Calu3 (cell line): Measurements from ENCODE around the gene SCNM1. TPM values are rescaled to one million over a fixed set of nuclear protein-coding genes. Genes with fewer than 3 reads are reported as not detected.

Experiments used
- BruUV-seq: library from RNA; stranded (reverse); fragments of 400-500 nt; replicated peaks from 2 replicates; lab custom pipeline; 2021; lab: Mats Ljungman, UMichigan
- CTCF ChIA-PET: fragments of 300-600 bp; sonication (Branson Sonifier 250); formaldehyde crosslinking; loops from one replicate; lab custom pipeline; 2022; ENCODE audit warnings: antibody characterized with exemption; lab: Charles Lee
- DNase-seq: peaks from one replicate; pipeline ENCODE4 v3.0.0; 2022
- H3K27ac Mint-ChIP-seq: one replicate; pipeline ENCODE4 v1.8.0; 2022; ENCODE audit warnings: mixed read lengths; ENCODE audit not compliant: unreplicated experiment
- H3K27me3 Mint-ChIP-seq: one replicate; pipeline ENCODE4 v1.8.0; 2022; ENCODE audit warnings: mixed read lengths; ENCODE audit not compliant: unreplicated experiment
- H3K36me3 Mint-ChIP-seq: one replicate; pipeline ENCODE4 v1.8.0; 2022; ENCODE audit warnings: mild to moderate bottlenecking, moderate library complexity, mixed read lengths; ENCODE audit not compliant: insufficient read depth, unreplicated experiment
- H3K4me1 Mint-ChIP-seq: one replicate; pipeline ENCODE4 v1.8.0; 2022; ENCODE audit warnings: mild to moderate bottlenecking, low read depth, mixed read lengths; ENCODE audit not compliant: unreplicated experiment
- H3K4me3 Mint-ChIP-seq: one replicate; pipeline ENCODE4 v1.8.0; 2022; ENCODE audit warnings: mild to moderate bottlenecking, low read depth, moderate library complexity, mixed read lengths; ENCODE audit not compliant: unreplicated experiment
- H3K9me3 Mint-ChIP-seq: one replicate; pipeline ENCODE4 v1.8.0; 2022; ENCODE audit warnings: low read depth, mixed read lengths; ENCODE audit not compliant: unreplicated experiment
- CTCF ChIP-seq: fragments of 200-600 bp; IDR thresholded peaks from one replicate; pipeline ENCODE4 v1.8.0; 2022; ENCODE audit warnings: antibody characterized with exemption; ENCODE audit not compliant: unreplicated experiment
- intact Hi-C: fragments of 100-400 bp; cut with micrococcal nuclease; formaldehyde crosslinking; loops from one replicate; pipeline ENCODE4 v1.10.0; 2022; ENCODE audit not compliant: unreplicated experiment
- total RNA-seq: library from RNA; stranded (reverse); gene quantifications from 2 replicates; pipeline ENCODE4 v1.2.3, GENCODE V29; 2022

Gene SCNM1
- total RNA-seq, 1 experiment from 2014 or later: 47.3 TPM

GRCh38 chr1:151210830-151211229, 44.9 kb downstream of the SCNM1 start:
- no peaks in the 10 kb centered on the region for H3K9me3 Mint-ChIP-seq
- peaks cover 70% of the 10 kb centered on the region for H3K36me3 Mint-ChIP-seq
- intact Hi-C loops: no loop called here
- no TSS peak for BruUV-seq
- no peaks in the 10 kb centered on the region for H3K4me1 Mint-ChIP-seq
- H3K27ac Mint-ChIP-seq: no peak overlapping the region
- H3K27me3 Mint-ChIP-seq: no peaks in the 10 kb centered on the region
- no peak overlapping the region for H3K4me3 Mint-ChIP-seq
- no peak for TF ChIP-seq CTCF
- CTCF ChIA-PET: no interaction called here
- DNase-seq: no peak

- Mint-ChIP-seq H3K27ac (no peak overlapping the region), H3K27me3 (no peaks in the 10 kb centered on the region), H3K9me3 (no peaks in the 10 kb centered on the region), H3K4me1 (peaks cover 9% of the 10 kb centered on the region), H3K4me3 (no peak overlapping the region), H3K36me3 (peaks cover 73% of the 10 kb centered on the region)
- DNase-seq: no peak
- intact Hi-C loops: no loop called here
- TF ChIP-seq CTCF: no peak
- no TSS peak for BruUV-seq
- CTCF ChIA-PET: interaction anchor here (0.6 to 0.7 kb wide), 2 partner anchors 31 to 480 kb away, joined by 3 to 4 read pairs; no protein-coding TSS in a partner anchor
Measured at GRCh38 chr1:151211972-151212705, 46.2 kb downstream of the SCNM1 start.

GRCh38 chr1:151213560-151213959, 47.6 kb downstream of the SCNM1 start:
- no peaks in the 10 kb centered on the region for H3K27me3 Mint-ChIP-seq
- H3K9me3 Mint-ChIP-seq: no peaks in the 10 kb centered on the region
- intact Hi-C loops: no loop called here
- H3K36me3 Mint-ChIP-seq: peaks cover 68% of the 10 kb centered on the region
- no peak overlapping the region for H3K27ac Mint-ChIP-seq
- no peak for TF ChIP-seq CTCF
- CTCF ChIA-PET: interaction anchor here (0.6 kb wide), 1 partner anchor 253 kb away, joined by 3 read pairs; no protein-coding TSS in a partner anchor
- no peak for DNase-seq
- no TSS peak for BruUV-seq
- peaks cover 9% of the 10 kb centered on the region for H3K4me1 Mint-ChIP-seq
- no peak overlapping the region for H3K4me3 Mint-ChIP-seq

Other genes with a start within 250 kb of the SCNM1 start
- gene SETDB1, start 239.8 kb upstream of the SCNM1 start, total RNA-seq: 64.9 and 70.6 TPM in 2 replicates
- gene CERS2, start 191.3 kb upstream of the SCNM1 start, total RNA-seq: 214 and 226 TPM in 2 replicates
- 15.4 and 20.1 TPM in 2 replicates for gene ANXA9, start 183.9 kb upstream of the SCNM1 start, total RNA-seq
- gene MINDY1, start 159.2 kb upstream of the SCNM1 start, total RNA-seq: 17.2 and 17.6 TPM in 2 replicates
- 15.9 and 16.0 TPM in 2 replicates for gene PRUNE1, start 157.7 kb upstream of the SCNM1 start, total RNA-seq
- 1.2 and 2.4 TPM in 2 replicates for gene BNIPL, start 129.6 kb upstream of the SCNM1 start, total RNA-seq
- gene C1orf56, start 118.4 kb upstream of the SCNM1 start, total RNA-seq: 8.5 and 9.5 TPM in 2 replicates
- 103 and 110 TPM in 2 replicates for gene CDC42SE1, start 106.5 kb upstream of the SCNM1 start, total RNA-seq
- gene MLLT11, start 105.7 kb upstream of the SCNM1 start, total RNA-seq: 1.5 and 2.1 TPM in 2 replicates
- gene GABPB2, start 95.4 kb upstream of the SCNM1 start, total RNA-seq: 10.9 and 13.6 TPM in 2 replicates
- gene SEMA6C, start 19.5 kb upstream of the SCNM1 start, total RNA-seq: 2.2 and 2.5 TPM in 2 replicates
- not detected in 2 replicates for gene TNFAIP8L2, start 9.5 kb upstream of the SCNM1 start, total RNA-seq
- 7.6 and 9.7 TPM in 2 replicates for gene LYSMD1, start 242 bp upstream of the SCNM1 start, total RNA-seq
- gene TMOD4, start 9.8 kb downstream of the SCNM1 start, total RNA-seq: 1.6 and 2.1 TPM in 2 replicates
- gene VPS72, start 24.1 kb downstream of the SCNM1 start, total RNA-seq: 91.4 and 111 TPM in 2 replicates
- 86.6 and 96.2 TPM in 2 replicates for gene PIP5K1A, start 32.4 kb downstream of the SCNM1 start, total RNA-seq
- gene PSMD4, start 88.6 kb downstream of the SCNM1 start, total RNA-seq: 302 and 325 TPM in 2 replicates
- 42.9 and 43.4 TPM in 2 replicates for gene ZNF687, start 116.2 kb downstream of the SCNM1 start, total RNA-seq
- 50.7 and 57.6 TPM in 2 replicates for gene PI4KB, start 161.3 kb downstream of the SCNM1 start, total RNA-seq
- 82.4 and 88.1 TPM in 2 replicates for gene RFX5, start 181.1 kb downstream of the SCNM1 start, total RNA-seq
- gene SELENBP1, start 206.6 kb downstream of the SCNM1 start, total RNA-seq: 7.8 and 9.8 TPM in 2 replicates
- gene PSMB4, start 233.4 kb downstream of the SCNM1 start, total RNA-seq: 355 and 411 TPM in 2 replicates